K562 (cell line): Measurements from ENCODE around the gene CLEC1A. TPM values are rescaled to one million over a fixed set of nuclear protein-coding genes. Genes with fewer than 3 reads are reported as not detected.

Source experiments
- ATAC-seq: fragments of 200-7000 bp; cut with Tn5 transposase; 3 replicates; pipeline ENCODE4 v1.9.1; 2020; ENCODE audit warnings: moderate library complexity
- BruUV-seq: library from RNA; stranded (reverse); fragments of 400-500 nt; replicated peaks from 2 replicates; lab custom pipeline; 2021; lab: Mats Ljungman, UMichigan
- CTCF ChIA-PET: fragments of 300-600 bp; formaldehyde crosslinking; extraction: SDS; loops from one replicate; lab custom pipeline; 2021; ENCODE audit warnings: low intra/inter-chr PET ratio; lab: Yijun Ruan, JAX
- POLR2A ChIA-PET: fragments of 300-600, 350-650 bp; sonication (Branson Sonifier 250); formaldehyde crosslinking; extraction: SDS; loops from one replicate; lab custom pipeline; 2021; ENCODE audit warnings: antibody characterized with exemption, inconsistent platforms; lab: Yijun Ruan, JAX
- DNase-seq, 4 experiments: peaks; one replicate each; pipeline versions ENCODE4 v3.0.0 to v3.0.0-alpha.2; 2011 to 2018; ENCODE audit warnings: low spot score in 3 of 4, mixed read lengths in 3 of 4; ENCODE audit errors: extremely low read depth in 1 of 4
- FAIRE-seq: peaks from 2 replicates; lab custom pipeline; 2011; peaks lifted over from hg19 to GRCh38; lab: Jason Lieb, UNC
- H2AFZ ChIP-seq: 2 replicates; pipeline ENCODE4 v1.6.0; 2011; ENCODE audit warnings: low read depth, low read length, control low read depth, inconsistent platforms
- H3K27ac ChIP-seq: fragments of 200-600 bp; 3 replicates; pipeline ENCODE4 v1.8.0; 2011; ENCODE audit warnings: low read depth, mild to moderate bottlenecking, control low read depth, inconsistent platforms, low read length, moderate library complexity, mixed read lengths; ENCODE audit errors: extremely low read depth
- H3K27me3 ChIP-seq, 2 experiments: fragments of 300-600 bp in 1 of 2; 2 replicates in 1 of 2; 3 replicates in 1 of 2; pipeline versions ENCODE4 v1.6.0 to v1.8.0; 2011; ENCODE audit warnings: inconsistent platforms in 2 of 2, low read length in 2 of 2, mild to moderate bottlenecking in 1 of 2, mixed read lengths in 1 of 2, moderate library complexity in 1 of 2; ENCODE audit not compliant: control insufficient read depth in 2 of 2, insufficient read depth in 2 of 2
- H3K36me3 ChIP-seq: fragments of 300-600 bp; 3 replicates; pipeline ENCODE4 v1.8.0; 2011; ENCODE audit warnings: mild to moderate bottlenecking, low read length, inconsistent platforms; ENCODE audit not compliant: control insufficient read depth, insufficient read depth
- H3K4me1 ChIP-seq, 2 experiments: fragments of 200-600 bp in 1 of 2; replicated peaks in 1 of 2; 2 replicates in 1 of 2; 3 replicates in 1 of 2; pipeline versions ENCODE4 v1.5.1 to v1.8.0; 2011; ENCODE audit warnings: inconsistent platforms in 2 of 2, low read length in 2 of 2, mild to moderate bottlenecking in 1 of 2, mixed read lengths in 1 of 2, moderate library complexity in 1 of 2; ENCODE audit not compliant: control insufficient read depth in 2 of 2, insufficient read depth in 2 of 2
- H3K4me2 ChIP-seq: 2 replicates; pipeline ENCODE4 v1.6.1; 2011; ENCODE audit warnings: low read length, control low read depth, inconsistent platforms, mixed read lengths; ENCODE audit not compliant: insufficient read depth
- H3K4me3 ChIP-seq: fragments of 200-600 bp; sonication (generic), shearing (Covaris generic); 2 replicates; pipeline ENCODE4 v1.5.1; 2016; ENCODE audit warnings: control low read depth, inconsistent platforms
- H3K79me2 ChIP-seq: fragments of 200-600 bp; 3 replicates; pipeline ENCODE4 v1.8.0; 2011; ENCODE audit warnings: low read length, inconsistent platforms; ENCODE audit not compliant: control insufficient read depth, insufficient read depth
- H3K9ac ChIP-seq, 2 experiments: 2 replicates each; pipeline versions ENCODE4 v1.6.0 to v1.6.1; 2011; ENCODE audit warnings: low read depth in 2 of 2, low read length in 2 of 2, control low read depth in 1 of 2, inconsistent platforms in 1 of 2, mild to moderate bottlenecking in 1 of 2, mixed read lengths in 1 of 2; ENCODE audit not compliant: insufficient read depth in 1 of 2
- H3K9me1 ChIP-seq: one replicate; pipeline ENCODE4 v1.6.0; 2011; ENCODE audit warnings: inconsistent platforms, mild to moderate bottlenecking, low read length, moderate library complexity; ENCODE audit not compliant: control insufficient read depth, insufficient read depth
- H3K9me3 ChIP-seq: replicated peaks from 2 replicates; pipeline ENCODE4 v1.5.1; 2011; ENCODE audit warnings: low read depth, low read length, inconsistent platforms; ENCODE audit not compliant: control insufficient read depth, insufficient read depth
- H4K20me1 ChIP-seq: replicated peaks from 2 replicates; pipeline ENCODE4 v1.6.1; 2011; ENCODE audit warnings: low read length, inconsistent platforms, mixed read lengths; ENCODE audit not compliant: control insufficient read depth, insufficient read depth
- ASH1L ChIP-seq: fragments of 450-650 bp; IDR thresholded peaks from 2 replicates; pipeline ENCODE4 v1.6.1; 2018; ENCODE audit warnings: borderline replicate concordance, mild to moderate bottlenecking, low read depth; ENCODE audit not compliant: partially characterized antibody
- CBFB ChIP-seq: sonication (generic); formaldehyde crosslinking; IDR thresholded peaks from 2 replicates; pipeline ENCODE4 v1.4.0; 2020; ENCODE audit warnings: mild to moderate bottlenecking, missing genetic modification reagents
- CBX1 ChIP-seq: sonication (generic); IDR thresholded peaks from 2 replicates; pipeline ENCODE4 v1.6.1; 2016; ENCODE audit warnings: antibody characterized with exemption, low read depth, mild to moderate bottlenecking
- CHD1 ChIP-seq: fragments of 200-600 bp; sonication (generic); IDR thresholded peaks from one replicate; pipeline ENCODE4 v1.6.1; 2012; ENCODE audit warnings: mild to moderate bottlenecking, moderate library complexity, low read length, inconsistent platforms
- CREB1 ChIP-seq, 2 experiments: sonication (generic) in 1 of 2; formaldehyde crosslinking in 1 of 2; IDR thresholded peaks; 2 replicates each; pipeline versions ENCODE4 v1.6.1 to v1.8.0; 2012 to 2022; ENCODE audit warnings: inconsistent platforms in 1 of 2, mild to moderate bottlenecking in 1 of 2, missing genetic modification reagents in 1 of 2, moderate library complexity in 1 of 2
- ETS2 ChIP-seq: IDR thresholded peaks from 2 replicates; pipeline ENCODE4 v1.6.1; 2016; ENCODE audit warnings: borderline replicate concordance, missing genetic modification characterization, mild to moderate bottlenecking, moderate library complexity, missing compliant biosample characterization; ENCODE audit not compliant: poor library complexity, severe bottlenecking
- KAT2B ChIP-seq: IDR thresholded peaks from one replicate; pipeline ENCODE4 v1.6.1; 2012; ENCODE audit warnings: low read depth, mild to moderate bottlenecking, control low read depth, inconsistent platforms, low read length, moderate library complexity
- SAFB ChIP-seq: fragments of 200-400 bp; formaldehyde crosslinking; IDR thresholded peaks from 2 replicates; pipeline ENCODE4 v1.6.1; 2017; ENCODE audit warnings: low read depth, low read length, borderline replicate concordance
- ZNF311 ChIP-seq: fragments of 250-450 bp; sonication (Bioruptor Pico); IDR thresholded peaks from 2 replicates; pipeline ENCODE4 v1.4.0; 2020; ENCODE audit warnings: mild to moderate bottlenecking, moderate library complexity
- ZNF324 ChIP-seq: fragments of 250-450 bp; sonication (Bioruptor Pico); IDR thresholded peaks from 2 replicates; pipeline ENCODE4 v1.4.0; 2020; ENCODE audit warnings: mild to moderate bottlenecking
- ZNF347 ChIP-seq: fragments of 450-650 bp; formaldehyde crosslinking; IDR thresholded peaks from 2 replicates; pipeline ENCODE4 v1.4.0; 2020; ENCODE audit warnings: low read depth, mild to moderate bottlenecking, moderate library complexity
- WGBS: fragments of 100-300 bp; shearing (Covaris generic); methylation state at CpG from one replicate; pipeline ENCODE4 v1.1.6; 2016; ENCODE audit warnings: low coverage, mixed read lengths; ENCODE audit not compliant: insufficient coverage; ENCODE audit errors: missing lambda C conversion rate; 5-methylcytosine and 5-hydroxymethylcytosine counted together
- in situ Hi-C: fragments of 300-500 bp; cut with MboI; formaldehyde crosslinking; loops from 4 replicates; pipeline ENCODE4 v1.15.0; 2018; ENCODE audit warnings: inconsistent platforms, mixed read lengths
- intact Hi-C: fragments of 100-400 bp; cut with micrococcal nuclease; formaldehyde crosslinking; loops from 2 replicates; pipeline ENCODE4 v1.14.2; 2022
- polyA plus RNA-seq, 8 experiments: library from polyadenylated mRNA; depleted of rRNA in 4 of 8; stranded (reverse) in 5 of 8; unstranded in 3 of 8; fragments of >200 nt; fragmentation: Nextera tagmentation in 2 of 8; fragmentation: Illumina TruSeq in 1 of 8; extraction: Ambion mirVana in 2 of 8; extraction: Trizol in 1 of 8; gene quantifications; 2 replicates each; pipeline versions ENCODE4 v1.2.1 to v1.2.3, GENCODE V29; 2011 to 2014; ENCODE audit warnings: inconsistent platforms in 1 of 8, missing spikeins in 1 of 8
- total RNA-seq, 7 experiments: library from RNA; depleted of rRNA in 6 of 7; stranded (reverse); fragments of >200 nt in 6 of 7; fragmentation: Illumina TruSeq in 2 of 7; extraction: Trizol in 2 of 7; gene quantifications; 2 replicates each; pipeline versions ENCODE4 v1.2.1 to v1.2.3, GENCODE V29; 2011 to 2021; ENCODE audit warnings: low replicate concordance in 1 of 7
- TF ChIP-seq, protein P1 (sequence below): sonication (generic); formaldehyde crosslinking; IDR thresholded peaks from 2 replicates; pipeline ENCODE4 v1.8.0; 2022; ENCODE audit warnings: mild to moderate bottlenecking, missing genetic modification reagents, borderline replicate concordance
- TF ChIP-seq, protein P2 (sequence below), 2 experiments: fragments of 450-650 bp; formaldehyde crosslinking in 1 of 2; IDR thresholded peaks; 2 replicates each; pipeline versions ENCODE4 v1.4.0 to v1.6.1; 2014 to 2020; ENCODE audit warnings: mild to moderate bottlenecking in 2 of 2, borderline replicate concordance in 1 of 2, low read depth in 1 of 2

CLEC1A gene
- total and polyA plus RNA-seq, 9 of the 15 experiments (the other 6 are each of a cell fraction or from before 2014, with no cell fraction given), result 0.04 TPM; not detected in 8

DNA sequence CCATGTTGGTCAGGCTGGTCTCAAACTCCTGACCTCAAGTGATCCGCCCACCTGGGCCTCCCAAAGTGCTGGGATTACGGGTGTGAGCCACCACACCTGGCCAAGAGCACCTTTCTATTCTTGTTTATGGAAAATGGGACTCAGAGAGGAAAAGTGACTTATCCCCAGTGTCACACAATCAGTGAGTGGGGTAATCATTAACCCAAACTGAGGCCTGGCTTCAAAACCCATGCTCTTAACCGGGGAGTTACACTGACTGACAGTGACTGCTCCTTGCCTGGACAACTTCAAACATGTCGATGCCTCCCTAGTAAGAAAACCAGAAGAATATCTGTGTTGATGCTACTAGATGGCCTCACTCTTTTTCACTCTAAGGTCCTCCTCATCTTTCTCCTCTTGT, 23.9 kb upstream of the CLEC1A start:
- no peaks in the 10 kb centered on the region for H3K36me3 ChIP-seq
- ATAC-seq, result no peak
- no peak overlapping the region for H3K27ac ChIP-seq
- FAIRE-seq, result no peak
- POLR2A ChIA-PET, result interaction anchor here (0.7 kb wide), 2 partner anchors 61 to 81 kb away, joined by 3 to 4 read pairs; no protein-coding TSS in a partner anchor
- no TSS peak for BruUV-seq
- intact Hi-C loops (no loop called here), in situ Hi-C loops (no loop called here)
- no peaks in the 10 kb centered on the region for H3K4me1 ChIP-seq
- no peak overlapping the region for H3K9ac ChIP-seq
- CTCF ChIA-PET, result no interaction called here
- 5% methylated on average over 4 of the region's 4 CpGs for WGBS
- no peak overlapping the region for H2AFZ ChIP-seq
- no peak overlapping the region for H3K4me3 ChIP-seq
- H4K20me1 ChIP-seq, result no peaks in the 10 kb centered on the region
- H3K9me1 ChIP-seq, result no peaks in the 10 kb centered on the region
- H3K27me3 ChIP-seq, result no peaks in the 10 kb centered on the region
- H3K4me2 ChIP-seq, result no peak overlapping the region
- no peaks in the 10 kb centered on the region for H3K9me3 ChIP-seq
- no peak for DNase-seq
- H3K79me2 ChIP-seq, result no peaks in the 10 kb centered on the region
- TF ChIP-seq ASH1L, result no peak
- no peak for TF ChIP-seq KAT2B
- TF ChIP-seq, protein P1, sequence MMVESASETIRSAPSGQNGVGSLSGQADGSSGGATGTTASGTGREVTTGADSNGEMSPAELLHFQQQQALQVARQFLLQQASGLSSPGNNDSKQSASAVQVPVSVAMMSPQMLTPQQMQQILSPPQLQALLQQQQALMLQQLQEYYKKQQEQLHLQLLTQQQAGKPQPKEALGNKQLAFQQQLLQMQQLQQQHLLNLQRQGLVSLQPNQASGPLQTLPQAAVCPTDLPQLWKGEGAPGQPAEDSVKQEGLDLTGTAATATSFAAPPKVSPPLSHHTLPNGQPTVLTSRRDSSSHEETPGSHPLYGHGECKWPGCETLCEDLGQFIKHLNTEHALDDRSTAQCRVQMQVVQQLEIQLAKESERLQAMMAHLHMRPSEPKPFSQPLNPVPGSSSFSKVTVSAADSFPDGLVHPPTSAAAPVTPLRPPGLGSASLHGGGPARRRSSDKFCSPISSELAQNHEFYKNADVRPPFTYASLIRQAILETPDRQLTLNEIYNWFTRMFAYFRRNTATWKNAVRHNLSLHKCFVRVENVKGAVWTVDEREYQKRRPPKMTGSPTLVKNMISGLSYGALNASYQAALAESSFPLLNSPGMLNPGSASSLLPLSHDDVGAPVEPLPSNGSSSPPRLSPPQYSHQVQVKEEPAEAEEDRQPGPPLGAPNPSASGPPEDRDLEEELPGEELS (CRISPR knock-in tag), result no peak
- TF ChIP-seq, protein P2, sequence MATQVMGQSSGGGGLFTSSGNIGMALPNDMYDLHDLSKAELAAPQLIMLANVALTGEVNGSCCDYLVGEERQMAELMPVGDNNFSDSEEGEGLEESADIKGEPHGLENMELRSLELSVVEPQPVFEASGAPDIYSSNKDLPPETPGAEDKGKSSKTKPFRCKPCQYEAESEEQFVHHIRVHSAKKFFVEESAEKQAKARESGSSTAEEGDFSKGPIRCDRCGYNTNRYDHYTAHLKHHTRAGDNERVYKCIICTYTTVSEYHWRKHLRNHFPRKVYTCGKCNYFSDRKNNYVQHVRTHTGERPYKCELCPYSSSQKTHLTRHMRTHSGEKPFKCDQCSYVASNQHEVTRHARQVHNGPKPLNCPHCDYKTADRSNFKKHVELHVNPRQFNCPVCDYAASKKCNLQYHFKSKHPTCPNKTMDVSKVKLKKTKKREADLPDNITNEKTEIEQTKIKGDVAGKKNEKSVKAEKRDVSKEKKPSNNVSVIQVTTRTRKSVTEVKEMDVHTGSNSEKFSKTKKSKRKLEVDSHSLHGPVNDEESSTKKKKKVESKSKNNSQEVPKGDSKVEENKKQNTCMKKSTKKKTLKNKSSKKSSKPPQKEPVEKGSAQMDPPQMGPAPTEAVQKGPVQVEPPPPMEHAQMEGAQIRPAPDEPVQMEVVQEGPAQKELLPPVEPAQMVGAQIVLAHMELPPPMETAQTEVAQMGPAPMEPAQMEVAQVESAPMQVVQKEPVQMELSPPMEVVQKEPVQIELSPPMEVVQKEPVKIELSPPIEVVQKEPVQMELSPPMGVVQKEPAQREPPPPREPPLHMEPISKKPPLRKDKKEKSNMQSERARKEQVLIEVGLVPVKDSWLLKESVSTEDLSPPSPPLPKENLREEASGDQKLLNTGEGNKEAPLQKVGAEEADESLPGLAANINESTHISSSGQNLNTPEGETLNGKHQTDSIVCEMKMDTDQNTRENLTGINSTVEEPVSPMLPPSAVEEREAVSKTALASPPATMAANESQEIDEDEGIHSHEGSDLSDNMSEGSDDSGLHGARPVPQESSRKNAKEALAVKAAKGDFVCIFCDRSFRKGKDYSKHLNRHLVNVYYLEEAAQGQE (IDR thresholded peaks at IDR 0.05; ENCODE audit: borderline replicate concordance), result no peak
- TF ChIP-seq, protein P2 (CRISPR knock-in tag; IDR thresholded peaks at IDR 0.05; ENCODE audit: low read depth), result no peak
- TF ChIP-seq CBFB (CRISPR knock-in tag), result no peak
- TF ChIP-seq CHD1, result no peak
- TF ChIP-seq SAFB, result no peak
- TF ChIP-seq ZNF324 (CRISPR knock-in tag), result no peak
- TF ChIP-seq ZNF347 (CRISPR knock-in tag), result no peak
- TF ChIP-seq ETS2, result no peak
- no peak for TF ChIP-seq CBX1
- no peak for TF ChIP-seq CREB1 (IDR thresholded peaks at IDR 0.05)
- TF ChIP-seq CREB1 (CRISPR knock-in tag; IDR thresholded peaks at IDR 0.05), result no peak
- TF ChIP-seq ZNF311 (CRISPR knock-in tag), result no peak
